Osteoblast (primary cell): ENCODE results near the gene CLTC. TPM values are rescaled to one million over a fixed set of nuclear protein-coding genes. Genes with fewer than 3 reads are reported as not detected.

ENCODE experiments used
- DNase-seq: peaks from one replicate; pipeline ENCODE4 v3.0.0; 2011; ENCODE audit warnings: low spot score, mixed read lengths; ENCODE audit not compliant: insufficient read length; ENCODE audit errors: missing footprints
- H2AFZ ChIP-seq: 2 replicates; pipeline ENCODE4 v1.6.0; 2011; ENCODE audit warnings: mild to moderate bottlenecking, low read length
- H3K27ac ChIP-seq: 2 replicates; pipeline ENCODE4 v1.5.1; 2011; ENCODE audit warnings: mild to moderate bottlenecking, low read depth, low read length, moderate library complexity
- H3K27me3 ChIP-seq: 2 replicates; pipeline ENCODE4 v1.6.0; 2012; ENCODE audit warnings: mild to moderate bottlenecking, control low read depth, inconsistent platforms, low read length, moderate library complexity; ENCODE audit not compliant: insufficient read depth
- H3K36me3 ChIP-seq: 2 replicates; pipeline ENCODE4 v1.5.1; 2011; ENCODE audit warnings: mild to moderate bottlenecking, low read length, control low read depth, moderate library complexity; ENCODE audit not compliant: insufficient read depth
- H3K4me1 ChIP-seq: 2 replicates; pipeline ENCODE4 v1.5.1; 2011; ENCODE audit warnings: mild to moderate bottlenecking, low read length, control low read depth, moderate library complexity; ENCODE audit not compliant: insufficient read depth
- H3K4me2 ChIP-seq: 2 replicates; pipeline ENCODE4 v1.6.0; 2011; ENCODE audit warnings: mild to moderate bottlenecking, low read length; ENCODE audit not compliant: insufficient read depth
- H3K4me3 ChIP-seq: fragments of 200-600 bp; sonication (generic); 3 replicates; pipeline ENCODE4 v1.5.1; 2012; ENCODE audit warnings: mild to moderate bottlenecking, low read length, inconsistent platforms; ENCODE audit not compliant: insufficient read depth
- H3K79me2 ChIP-seq: 2 replicates; pipeline ENCODE4 v1.6.0; 2012; ENCODE audit warnings: mild to moderate bottlenecking, low read length, control low read depth, inconsistent platforms; ENCODE audit not compliant: insufficient read depth
- H3K9me3 ChIP-seq: 2 replicates; pipeline ENCODE4 v1.5.1; 2011; ENCODE audit warnings: low read depth, low read length, control low read depth
- H4K20me1 ChIP-seq: 2 replicates; pipeline ENCODE4 v1.6.0; 2012; ENCODE audit warnings: mild to moderate bottlenecking, low read length, control low read depth; ENCODE audit not compliant: insufficient read depth
- total RNA-seq: library from RNA; depleted of rRNA; stranded (reverse); fragments of >200 nt; gene quantifications from 2 replicates; pipeline ENCODE4 v1.2.3, GENCODE V29; 2012
- TF ChIP-seq, protein P1 (sequence below): IDR thresholded peaks from 2 replicates; pipeline ENCODE4 v1.5.1; 2011; ENCODE audit warnings: mild to moderate bottlenecking, low read depth, low read length, moderate library complexity; ENCODE audit errors: extremely low read depth

Gene CLTC
- total RNA-seq, 1 donor = 518 TPM

- DNase-seq = no peak
- H3K9me3 ChIP-seq = no peaks in the 10 kb centered on the region
- H3K4me3 ChIP-seq = no peak overlapping the region
- H3K4me1 ChIP-seq = peaks cover 2% of the 10 kb centered on the region
- peaks cover 14% of the 10 kb centered on the region for H4K20me1 ChIP-seq
- H3K27ac ChIP-seq = no peak overlapping the region
- H3K36me3 ChIP-seq = peaks cover 95% of the 10 kb centered on the region
- H3K79me2 ChIP-seq = peaks cover 89% of the 10 kb centered on the region
- no peaks in the 10 kb centered on the region for H3K27me3 ChIP-seq
- H2AFZ ChIP-seq = no peak overlapping the region
- TF ChIP-seq, protein P1, sequence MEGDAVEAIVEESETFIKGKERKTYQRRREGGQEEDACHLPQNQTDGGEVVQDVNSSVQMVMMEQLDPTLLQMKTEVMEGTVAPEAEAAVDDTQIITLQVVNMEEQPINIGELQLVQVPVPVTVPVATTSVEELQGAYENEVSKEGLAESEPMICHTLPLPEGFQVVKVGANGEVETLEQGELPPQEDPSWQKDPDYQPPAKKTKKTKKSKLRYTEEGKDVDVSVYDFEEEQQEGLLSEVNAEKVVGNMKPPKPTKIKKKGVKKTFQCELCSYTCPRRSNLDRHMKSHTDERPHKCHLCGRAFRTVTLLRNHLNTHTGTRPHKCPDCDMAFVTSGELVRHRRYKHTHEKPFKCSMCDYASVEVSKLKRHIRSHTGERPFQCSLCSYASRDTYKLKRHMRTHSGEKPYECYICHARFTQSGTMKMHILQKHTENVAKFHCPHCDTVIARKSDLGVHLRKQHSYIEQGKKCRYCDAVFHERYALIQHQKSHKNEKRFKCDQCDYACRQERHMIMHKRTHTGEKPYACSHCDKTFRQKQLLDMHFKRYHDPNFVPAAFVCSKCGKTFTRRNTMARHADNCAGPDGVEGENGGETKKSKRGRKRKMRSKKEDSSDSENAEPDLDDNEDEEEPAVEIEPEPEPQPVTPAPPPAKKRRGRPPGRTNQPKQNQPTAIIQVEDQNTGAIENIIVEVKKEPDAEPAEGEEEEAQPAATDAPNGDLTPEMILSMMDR = no peak
- H3K4me2 ChIP-seq = no peak overlapping the region
Measured at GRCh38 chr17:59688008-59688407, 68.3 kb downstream of the CLTC start.

DNA sequence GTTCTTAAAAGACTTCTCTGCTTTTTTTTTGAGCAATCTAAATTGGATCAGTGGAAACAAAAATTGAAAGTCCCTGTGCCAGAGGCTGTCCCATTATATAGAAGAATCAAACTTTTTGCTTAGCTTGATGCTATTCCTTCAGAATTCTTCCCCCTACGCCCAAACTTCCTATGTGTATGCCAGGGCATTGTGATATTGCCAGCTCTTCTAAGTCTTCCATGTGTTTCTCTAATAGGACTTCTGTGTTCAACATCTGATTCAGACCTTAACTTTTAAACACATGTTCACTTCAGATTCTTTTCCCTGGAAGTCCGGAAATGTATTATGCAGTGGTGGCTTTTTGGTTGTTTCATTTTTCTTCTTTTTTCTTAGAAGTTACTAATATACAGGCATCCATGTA lies 68.8 kb downstream of the CLTC start:
- no peak for DNase-seq
- Histone ChIP-seq H2AFZ (no peak overlapping the region), H3K27ac (no peak overlapping the region), H3K27me3 (no peaks in the 10 kb centered on the region), H3K79me2 (peaks cover 88% of the 10 kb centered on the region), H3K9me3 (no peaks in the 10 kb centered on the region), H3K4me3 (no peak overlapping the region), H4K20me1 (peaks cover 14% of the 10 kb centered on the region), H3K36me3 (peaks cover 95% of the 10 kb centered on the region), H3K4me2 (no peak overlapping the region), H3K4me1 (no peaks in the 10 kb centered on the region)
- TF ChIP-seq, protein P1 = no peak

- Histone ChIP-seq H3K4me3 (no peak overlapping the region), H3K79me2 (peaks cover 90% of the 10 kb centered on the region), H3K27me3 (no peaks in the 10 kb centered on the region), H3K4me2 (no peak overlapping the region), H3K9me3 (no peaks in the 10 kb centered on the region), H3K36me3 (peaks cover 97% of the 10 kb centered on the region), H3K4me1 (no peaks in the 10 kb centered on the region), H4K20me1 (peaks cover 25% of the 10 kb centered on the region), H3K27ac (no peak overlapping the region), H2AFZ (no peak overlapping the region)
- no peak for DNase-seq
- TF ChIP-seq, protein P1 = no peak
Measured at GRCh38 chr17:59693582-59693981, 73.9 kb downstream of the CLTC start.

DNA sequence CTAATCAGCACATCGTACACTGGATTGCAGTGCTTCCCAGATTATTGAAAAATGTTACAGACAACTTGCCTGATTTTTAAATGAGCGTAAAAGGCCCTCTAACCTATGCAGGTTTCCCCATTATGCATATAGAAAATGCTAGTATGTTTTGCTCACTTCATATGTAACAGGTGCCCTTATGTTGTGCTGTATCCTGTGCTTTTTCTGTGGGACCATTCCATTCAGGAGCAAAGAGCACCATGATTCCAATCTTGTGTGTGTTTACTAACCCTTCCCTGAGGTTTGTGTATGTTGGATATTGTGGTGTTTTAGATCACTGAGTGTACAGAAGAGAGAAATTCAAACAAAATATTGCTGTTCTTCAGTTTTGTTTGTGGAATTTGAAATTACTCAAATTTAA lies 74.6 kb downstream of the CLTC start:
- Histone ChIP-seq H3K9me3 (no peaks in the 10 kb centered on the region), H4K20me1 (peaks cover 30% of the 10 kb centered on the region), H3K27me3 (no peaks in the 10 kb centered on the region), H3K4me3 (no peak overlapping the region), H2AFZ (no peak overlapping the region), H3K4me2 (no peak overlapping the region), H3K36me3 (peaks cover 97% of the 10 kb centered on the region), H3K4me1 (no peaks in the 10 kb centered on the region), H3K79me2 (peaks cover 91% of the 10 kb centered on the region), H3K27ac (no peak overlapping the region)
- no peak for DNase-seq
- TF ChIP-seq, protein P1 = no peak
